ENCODE data around the gene SOWAHB.

The SOWAHB gene

DNA sequence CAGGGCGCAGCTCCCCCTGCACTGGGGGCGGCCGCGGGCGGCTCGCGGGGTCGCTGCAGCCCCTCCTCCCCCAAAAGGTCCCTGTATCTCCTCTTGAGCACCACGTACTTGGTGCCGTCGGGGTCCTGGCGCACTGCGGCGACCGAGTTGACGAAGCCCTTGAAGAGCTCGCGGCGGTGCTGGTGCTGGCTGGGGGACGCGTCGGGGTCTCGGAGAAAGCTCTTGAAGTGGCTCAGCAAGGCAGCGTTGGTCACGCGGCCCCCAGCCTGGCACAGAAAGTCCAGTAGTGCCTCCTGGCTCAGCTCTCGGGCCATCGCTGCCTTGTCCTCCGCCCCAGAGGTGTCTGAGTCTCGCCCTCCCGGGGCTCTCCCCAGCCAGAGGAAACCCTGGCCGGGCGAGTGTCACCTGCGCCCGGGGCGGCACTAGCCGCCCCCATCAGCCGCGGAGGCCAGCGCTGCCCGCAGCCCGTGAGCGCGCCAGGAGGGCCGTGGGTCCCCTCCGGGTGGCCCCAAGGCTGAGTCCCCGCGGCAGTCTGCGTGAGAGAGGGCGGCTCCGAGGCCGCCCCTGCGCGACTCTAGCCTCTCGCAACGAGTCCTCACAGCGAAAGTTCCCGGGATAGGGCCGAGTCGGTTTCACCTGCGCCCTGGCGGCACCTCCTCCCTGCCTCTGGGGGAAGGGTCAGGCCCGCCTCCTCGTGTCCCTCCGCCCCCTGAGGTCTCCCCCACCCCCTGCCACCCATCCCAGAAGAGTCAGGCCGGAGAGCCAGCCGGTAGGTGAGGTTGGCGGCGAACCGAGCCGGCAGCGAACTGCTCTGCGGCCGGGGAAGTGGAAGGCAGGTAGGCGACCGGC lies at the start of gene SOWAHB:
Gene SOWAHB (minus strand): TSS at position 609 of the 849 bp plus-strand sequence. CDS start 295 bp downstream, at position 314.
- peak; percentile 90 for DNase-seq (ENCODE audit: low spot score)

DNA sequence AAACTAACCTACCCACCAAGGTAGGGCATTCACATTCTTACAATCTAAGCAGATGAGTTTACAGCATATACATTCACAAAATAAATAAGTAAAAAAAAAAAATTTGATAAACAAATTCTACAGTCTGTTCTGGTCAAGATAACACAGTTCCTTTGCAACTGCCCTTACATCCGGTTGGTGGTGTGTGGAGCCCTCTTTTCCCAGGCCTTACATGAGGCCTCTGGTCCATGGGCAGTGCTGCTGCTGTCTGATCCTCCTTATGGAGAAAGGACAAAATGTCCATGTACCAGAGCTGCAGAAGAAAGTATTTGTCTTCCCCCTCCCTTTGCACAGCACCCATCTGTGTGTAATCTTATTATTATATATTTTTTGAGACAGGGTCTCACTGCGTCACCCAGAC lies 49.4 kb upstream of the SOWAHB start:
- DNase-seq (ENCODE audit: low spot score) = no peak

DNA sequence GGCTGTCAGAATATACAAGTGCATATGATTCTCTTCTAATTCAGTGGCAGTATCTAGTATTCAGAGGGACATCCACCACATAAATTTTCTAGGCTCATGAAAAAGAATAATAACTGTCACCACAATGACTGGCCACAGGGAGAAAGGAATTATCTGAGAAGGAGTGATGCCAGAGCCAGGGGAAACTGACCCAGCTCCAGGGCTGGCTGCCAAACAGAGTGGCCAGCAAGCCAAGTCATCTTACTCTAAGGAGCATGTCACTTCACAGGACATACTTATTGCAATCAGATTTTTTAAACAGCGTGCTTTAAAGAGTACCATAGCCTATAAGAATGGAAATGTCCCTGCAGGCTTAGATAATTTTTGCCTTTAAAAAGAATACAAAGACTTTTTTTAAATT lies 45.8 kb upstream of the SOWAHB start:
- DNase-seq (ENCODE audit: low spot score) = no peak

- DNase-seq (ENCODE audit: low spot score) = no peak
These were observed 45.2 kb upstream of the SOWAHB start for GRCh38 chr4:76943129-76943620.

DNA sequence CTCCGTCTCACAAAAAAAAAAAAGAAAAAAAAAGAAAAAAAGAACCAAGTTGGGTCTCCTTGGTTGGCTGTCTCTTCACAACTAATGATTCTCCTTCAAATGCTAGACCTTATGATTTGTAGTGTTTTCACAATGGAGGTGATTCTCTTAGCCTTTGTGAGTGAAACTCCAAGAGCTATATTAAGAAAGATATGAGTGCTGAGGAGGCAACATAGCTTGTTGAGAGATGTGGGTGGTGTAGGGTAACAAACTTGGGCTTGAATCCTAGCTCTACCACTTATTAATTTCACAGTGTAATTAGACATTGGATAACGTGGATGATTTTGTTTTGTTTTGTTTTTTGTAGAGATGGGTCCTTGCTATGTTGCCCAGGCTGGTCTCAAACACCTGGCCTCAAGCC lies 41.2 kb upstream of the SOWAHB start:
- no peak for DNase-seq (ENCODE audit: low spot score)

GRCh38 chr4:76931576-76932276 lies 33.8 kb upstream of the SOWAHB start:
- DNase-seq (ENCODE audit: low spot score) = no peak

DNA sequence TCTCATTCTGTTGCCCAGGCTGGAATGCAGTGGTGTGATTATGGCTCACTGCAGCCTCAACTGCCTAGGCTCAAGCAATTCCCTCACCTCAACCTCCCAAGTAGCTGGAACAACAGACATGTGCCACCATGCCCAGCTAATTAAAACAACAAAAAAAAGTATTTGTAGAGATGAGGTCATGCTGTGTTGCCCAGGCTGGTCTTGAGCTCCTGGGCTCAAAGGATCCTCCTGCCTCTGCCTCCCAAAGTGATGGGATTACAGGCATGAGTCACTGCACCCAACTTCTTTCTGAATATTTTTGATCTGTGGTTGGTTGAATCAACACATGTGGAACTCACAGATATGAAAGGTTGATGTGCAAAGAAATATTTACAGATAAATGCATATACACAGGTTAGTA lies 33.1 kb upstream of the SOWAHB start:
- DNase-seq (ENCODE audit: low spot score) = peak; percentile 60

GRCh38 chr4:76930685-76931084 lies 32.7 kb upstream of the SOWAHB start:
- DNase-seq (ENCODE audit: low spot score) = no peak

GRCh38 chr4:76926841-76927240 lies 28.9 kb upstream of the SOWAHB start:
- DNase-seq (ENCODE audit: low spot score) = no peak

GRCh38 chr4:76923619-76924357 lies 25.8 kb upstream of the SOWAHB start:
- no peak for DNase-seq (ENCODE audit: low spot score)

- DNase-seq (ENCODE audit: low spot score) = no peak
These were observed 22.8 kb upstream of the SOWAHB start for GRCh38 chr4:76920715-76921114.

- no peak for DNase-seq (ENCODE audit: low spot score)
These were observed 11.8 kb upstream of the SOWAHB start for GRCh38 chr4:76909711-76910110.

DNA sequence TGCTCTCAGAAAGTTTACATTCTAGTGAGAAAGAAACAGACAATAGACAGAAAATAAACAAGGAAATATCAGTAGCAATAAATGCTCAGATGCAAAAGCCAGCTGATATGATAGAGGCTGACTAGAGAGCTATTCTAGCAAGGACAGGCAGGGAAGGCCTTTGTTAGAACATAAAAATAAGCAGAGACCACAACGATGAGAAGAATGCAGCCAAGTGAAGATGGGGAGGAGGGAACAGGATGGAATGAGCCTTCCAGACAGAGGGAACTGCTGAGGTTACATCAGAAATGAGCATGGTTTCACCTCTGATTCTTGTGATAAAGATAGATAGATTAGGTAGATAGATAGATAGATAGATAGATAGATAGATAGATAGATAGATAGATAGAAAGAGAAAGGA lies 7.6 kb upstream of the SOWAHB start:
- peak; percentile 62 for DNase-seq (ENCODE audit: low spot score)

DNA sequence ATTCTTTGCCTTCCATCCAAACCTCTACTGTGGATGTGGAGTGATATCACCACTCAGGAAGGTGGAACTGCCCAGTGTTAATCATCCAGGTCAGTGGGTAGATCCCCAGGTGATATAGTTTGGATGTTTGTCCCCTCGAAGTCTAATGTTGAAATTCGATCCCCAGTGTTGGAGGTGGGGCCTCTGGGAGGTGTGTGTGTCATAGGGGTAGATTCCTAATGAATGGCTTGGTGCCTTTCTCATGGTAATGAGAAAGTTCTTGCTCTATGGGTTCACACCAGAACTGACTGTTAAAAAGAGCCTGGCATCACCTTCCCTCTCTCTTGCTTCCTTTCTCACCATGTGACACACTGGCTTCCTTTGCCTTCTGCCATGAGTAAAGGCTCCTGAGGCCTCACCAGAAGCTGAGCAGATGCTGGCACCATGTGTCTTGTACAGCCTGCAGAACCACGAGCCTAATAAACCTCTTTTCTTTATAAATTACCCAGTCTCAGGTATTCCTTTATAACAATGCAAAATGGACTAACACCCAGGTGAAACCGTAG lies 6.8 kb upstream of the SOWAHB start:
- DNase-seq (ENCODE audit: low spot score) = peak; percentile 81

GRCh38 chr4:76902233-76902890 lies 4.4 kb upstream of the SOWAHB start:
- no peak for DNase-seq (ENCODE audit: low spot score)

- no peak for DNase-seq (ENCODE audit: low spot score)
These were observed 1.2 kb upstream of the SOWAHB start for GRCh38 chr4:76898949-76899645.

DNA sequence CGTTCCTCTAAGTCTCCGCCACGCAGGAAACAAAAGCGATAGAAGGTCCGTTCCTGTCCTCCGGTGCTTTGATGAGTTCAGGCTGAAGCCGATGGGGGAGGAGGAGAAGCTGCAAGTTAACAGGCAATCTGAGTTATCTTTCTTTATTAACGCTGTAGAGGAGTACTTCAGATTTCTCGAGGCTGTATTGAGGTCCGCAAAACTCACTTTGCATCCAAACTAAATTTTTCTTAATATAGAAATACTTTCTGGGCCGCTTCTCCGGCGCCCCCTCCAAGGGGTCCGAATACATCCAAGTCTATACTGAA lies 395 bp upstream of the SOWAHB start:
- DNase-seq (ENCODE audit: low spot score) = no peak

- DNase-seq (ENCODE audit: low spot score) = peak; percentile 64
These were observed 1.1 kb downstream of the SOWAHB start for GRCh38 chr4:76896614-76897535.

DNA sequence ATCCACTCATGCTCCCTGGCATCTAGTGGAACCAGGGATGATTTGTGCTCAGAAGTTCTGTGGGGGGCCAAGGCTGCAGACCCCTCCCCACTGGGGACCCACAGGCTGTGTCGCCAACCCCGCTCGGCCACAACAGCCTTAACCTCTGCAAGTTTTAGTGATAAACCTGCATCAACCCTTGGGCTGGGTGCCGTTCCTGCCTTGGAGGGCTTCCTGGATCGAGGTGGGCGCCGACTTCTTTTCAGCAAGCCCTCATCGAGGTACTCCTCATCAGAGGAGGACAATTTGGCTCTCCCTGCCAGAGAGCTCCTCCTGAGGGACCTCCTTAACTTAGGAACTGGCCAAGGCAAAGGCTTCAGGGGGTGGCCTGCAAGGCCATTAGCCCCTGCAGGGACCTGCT lies 1.9 kb downstream of the SOWAHB start:
- no peak for DNase-seq (ENCODE audit: low spot score)

GRCh38 chr4:76895619-76896018 lies 2.3 kb downstream of the SOWAHB start:
- no peak for DNase-seq (ENCODE audit: low spot score)
